GM18507 (cell line): ENCODE results near the gene ING4.

ENCODE experiments used
- DNase-seq: peaks from one replicate; pipeline ENCODE4 v3.0.0; 2011; ENCODE audit warnings: low read depth; ENCODE audit not compliant: insufficient read length; ENCODE audit errors: extremely low spot score
- FAIRE-seq: peaks from 2 replicates; lab custom pipeline; 2011; peaks lifted over from hg19 to GRCh38; lab: Jason Lieb, UNC

ING4 gene

GRCh38 chr12:6613015-6613775, 49.7 kb downstream of the ING4 start:
- DNase-seq (no peak), FAIRE-seq (no peak)

- DNase-seq (no peak), FAIRE-seq (no peak)
These were observed 50.3 kb downstream of the ING4 start for GRCh38 chr12:6612652-6613014.

DNA sequence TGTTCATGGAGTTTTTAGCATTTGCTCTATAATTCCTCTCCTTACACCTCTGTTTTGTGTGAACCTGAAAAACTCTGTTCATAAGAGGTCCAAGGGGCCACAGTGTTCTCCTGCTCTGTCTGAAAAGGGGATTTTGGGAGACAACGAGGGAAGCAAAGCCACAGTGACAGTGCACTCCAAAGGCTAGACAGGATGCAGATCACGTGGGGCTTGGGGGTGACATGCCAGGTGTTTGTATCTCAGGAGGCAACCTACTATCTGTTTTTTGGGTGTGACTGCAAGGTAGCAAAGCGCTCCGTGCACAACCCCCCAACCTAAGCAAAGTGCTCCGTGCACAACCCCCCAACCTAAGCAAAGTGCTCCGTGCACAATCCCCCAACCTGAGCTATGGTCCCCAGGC, 50.7 kb downstream of the ING4 start:
- DNase-seq (no peak), FAIRE-seq (no peak)

DNA sequence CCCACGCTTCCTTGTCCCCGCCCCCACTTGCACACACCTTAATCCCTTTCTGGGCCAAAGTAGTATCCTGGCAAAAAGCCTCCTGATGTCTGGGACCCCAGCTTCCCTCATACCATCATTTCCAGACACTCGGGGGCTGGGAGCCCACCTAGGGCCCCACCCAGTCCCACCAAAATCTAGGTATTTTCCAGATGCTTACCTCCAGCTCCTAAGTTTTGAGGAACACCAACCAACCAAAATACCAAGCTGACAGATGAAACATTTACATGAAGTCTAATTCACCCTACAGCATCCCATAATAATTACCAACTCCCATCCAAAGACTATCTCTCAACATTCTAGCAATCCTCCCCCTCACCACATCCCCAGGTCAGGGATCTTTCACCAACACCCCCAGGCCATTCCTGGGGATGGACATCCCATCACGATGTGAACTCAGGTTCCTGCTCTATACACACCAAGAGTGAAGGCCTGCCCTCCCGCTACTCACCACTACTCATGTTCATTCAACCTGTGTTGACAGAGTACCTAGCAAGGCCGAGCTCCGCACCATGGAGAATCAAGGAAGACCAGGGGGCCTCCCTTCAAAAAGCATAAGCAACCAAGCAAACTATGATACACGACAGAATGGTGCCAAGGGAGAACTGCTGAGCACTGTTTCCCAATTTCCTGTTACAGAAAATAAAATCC, 54.2 kb downstream of the ING4 start:
- FAIRE-seq, result no peak
- DNase-seq, result no peak

- FAIRE-seq (no peak), DNase-seq (no peak)
These were observed 54.9 kb downstream of the ING4 start for GRCh38 chr12:6607751-6608591.

DNA sequence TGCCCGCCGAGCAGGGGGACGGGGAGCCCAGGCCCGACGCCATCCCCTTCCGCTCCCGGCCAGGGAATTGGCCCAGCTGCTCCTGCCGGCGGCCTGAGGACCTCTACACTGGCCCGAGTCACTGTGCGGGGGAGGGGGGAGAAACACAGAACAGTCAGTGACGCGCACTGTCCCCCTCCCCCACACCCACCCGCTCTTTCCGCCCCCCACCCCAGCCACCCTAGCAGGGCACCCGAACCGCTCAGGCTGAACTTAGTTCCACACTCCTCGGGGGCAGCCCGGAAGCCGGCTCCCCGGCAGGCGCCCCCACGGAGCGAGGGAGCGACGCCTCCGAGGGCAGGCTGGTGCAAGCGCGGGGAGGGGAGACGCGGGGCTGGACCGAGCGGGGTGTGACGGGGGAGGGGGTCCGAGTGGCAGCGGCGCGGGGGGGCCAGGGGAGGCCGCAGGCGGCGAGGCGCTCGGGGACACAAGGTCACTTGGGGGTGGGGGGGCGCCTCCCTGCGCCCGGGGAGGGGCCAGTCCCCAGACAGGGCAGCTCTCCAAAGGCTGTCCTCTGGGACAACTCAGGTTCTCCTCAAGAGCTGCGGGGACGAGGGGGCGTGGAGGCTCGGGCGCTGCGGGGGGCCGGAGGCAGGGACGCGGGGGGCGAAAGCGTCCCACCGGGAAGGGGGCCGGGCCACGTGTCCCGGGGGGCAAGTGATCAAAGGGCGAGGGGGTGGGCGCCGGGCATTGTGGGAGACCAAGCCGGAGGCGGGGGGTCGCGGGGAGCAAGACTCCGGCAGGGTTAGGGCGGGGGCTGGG, 56.4 kb downstream of the ING4 start:
- FAIRE-seq (peak; percentile 38), DNase-seq (no peak)

DNA sequence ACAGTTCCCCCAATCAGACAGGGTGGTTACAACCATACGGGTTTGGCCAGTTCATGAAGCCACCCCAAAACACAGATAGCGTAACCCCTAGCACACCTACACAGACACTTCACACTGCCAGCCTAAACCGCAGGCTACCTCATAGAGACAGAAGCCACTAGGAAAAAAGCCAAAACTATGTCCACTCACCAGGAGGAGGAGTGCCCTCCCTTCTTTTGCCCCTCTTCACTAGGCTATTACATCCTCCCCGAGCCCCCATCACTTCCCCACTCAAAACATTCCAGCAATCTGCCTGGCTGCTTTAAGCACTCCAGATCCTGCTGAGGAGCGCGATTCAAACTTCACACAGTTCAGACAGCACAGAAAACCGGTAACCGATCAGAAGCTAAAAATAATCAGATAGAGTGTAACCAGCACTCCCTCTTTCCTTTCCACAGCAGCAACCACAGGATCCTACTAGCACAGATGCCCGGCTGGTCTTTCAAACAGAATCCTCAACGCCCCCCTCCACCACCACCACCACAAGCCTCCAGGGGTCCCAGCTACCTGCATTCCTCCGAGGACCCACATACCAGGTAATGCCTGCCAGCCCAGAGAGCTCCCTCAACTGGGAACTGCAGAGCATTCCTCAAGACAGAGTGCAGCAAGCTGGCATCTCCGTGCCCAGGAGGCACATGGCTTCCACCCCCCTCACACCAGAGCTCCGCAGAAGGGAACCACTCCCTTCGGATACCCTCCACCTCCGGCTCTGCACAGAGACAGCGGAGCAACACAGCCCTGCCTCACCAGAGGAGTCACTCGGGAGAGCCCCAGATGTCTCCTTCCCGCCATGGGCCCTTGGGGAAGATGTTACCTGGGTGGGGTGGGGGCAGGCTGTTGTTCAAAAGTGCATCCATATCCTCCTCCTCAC, 57.2 kb downstream of the ING4 start:
- DNase-seq, result no peak

DNA sequence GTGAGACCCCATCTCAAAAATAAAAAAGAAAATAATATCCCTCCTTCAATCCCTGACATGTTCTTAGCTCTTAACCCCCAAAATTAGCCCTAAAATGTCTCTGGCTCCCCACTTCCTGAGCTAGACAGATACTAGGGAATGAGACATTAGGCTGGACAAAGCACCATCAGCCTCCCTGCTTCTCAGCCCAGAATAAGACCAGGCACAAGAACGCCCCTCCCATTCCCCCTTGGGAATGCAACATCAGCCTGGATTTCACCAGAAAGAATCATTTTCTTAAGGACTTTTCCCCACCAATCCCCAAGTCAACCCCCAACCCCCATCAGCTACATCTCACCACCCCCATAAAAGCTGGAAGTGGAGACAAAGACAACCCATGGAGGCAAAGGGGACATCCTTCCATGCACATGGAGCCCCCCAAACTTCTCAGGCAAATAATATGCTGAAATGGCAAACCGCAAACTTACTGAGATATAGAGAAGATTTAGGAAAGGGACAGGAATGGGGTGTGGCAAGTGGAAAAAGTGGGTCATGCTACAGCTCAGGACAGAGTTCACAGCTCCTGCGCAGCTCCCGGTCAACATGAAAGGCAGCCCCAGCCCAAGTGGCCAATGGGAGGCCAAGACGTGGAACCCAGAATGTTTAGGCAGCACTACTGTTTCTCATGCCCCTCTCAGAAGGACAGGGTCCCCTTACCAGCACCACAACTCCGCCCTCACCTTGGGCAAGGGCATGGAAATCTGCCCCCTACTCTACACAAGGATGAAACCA, 58.5 kb downstream of the ING4 start:
- no peak for DNase-seq
- no peak for FAIRE-seq

More for the DNA sequence above, 57.2 kb downstream of the ING4 start:
- peak; percentile 36 for FAIRE-seq

- DNase-seq (no peak), FAIRE-seq (no peak)
These were observed 59.8 kb downstream of the ING4 start for GRCh38 chr12:6603095-6603567.

DNA sequence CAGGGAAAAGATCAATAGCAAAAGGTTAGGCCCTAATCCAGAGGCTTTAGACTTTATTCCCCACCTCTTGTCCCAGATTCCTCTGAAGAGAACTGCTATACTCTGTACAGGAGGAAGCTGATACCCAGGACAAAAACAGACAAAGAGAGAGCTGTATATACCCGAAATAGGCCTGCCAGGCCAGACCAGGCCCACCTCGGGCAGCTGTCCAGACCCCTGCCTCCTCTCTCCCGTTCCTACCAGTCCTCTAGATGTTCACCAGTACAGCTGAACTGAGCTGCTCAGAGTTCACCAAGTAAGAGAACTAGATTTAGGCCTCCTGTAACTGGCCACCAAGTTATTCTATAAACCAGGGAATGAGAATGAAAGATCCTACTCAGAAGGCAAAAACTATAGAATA, 60.4 kb downstream of the ING4 start:
- DNase-seq, result no peak

More for the DNA sequence above, 60.4 kb downstream of the ING4 start:
- no peak for FAIRE-seq
